Activated naive CD4-positive, alpha-beta T cell treated with Interleukin-2 at 50 U/mL for 16 hours (primary cell): ENCODE data around the gene THRB.

Experiments used
- DNase-seq: peaks from one replicate; pipeline ENCODE4 v3.0.0-alpha.2; 2020

THRB gene

DNA sequence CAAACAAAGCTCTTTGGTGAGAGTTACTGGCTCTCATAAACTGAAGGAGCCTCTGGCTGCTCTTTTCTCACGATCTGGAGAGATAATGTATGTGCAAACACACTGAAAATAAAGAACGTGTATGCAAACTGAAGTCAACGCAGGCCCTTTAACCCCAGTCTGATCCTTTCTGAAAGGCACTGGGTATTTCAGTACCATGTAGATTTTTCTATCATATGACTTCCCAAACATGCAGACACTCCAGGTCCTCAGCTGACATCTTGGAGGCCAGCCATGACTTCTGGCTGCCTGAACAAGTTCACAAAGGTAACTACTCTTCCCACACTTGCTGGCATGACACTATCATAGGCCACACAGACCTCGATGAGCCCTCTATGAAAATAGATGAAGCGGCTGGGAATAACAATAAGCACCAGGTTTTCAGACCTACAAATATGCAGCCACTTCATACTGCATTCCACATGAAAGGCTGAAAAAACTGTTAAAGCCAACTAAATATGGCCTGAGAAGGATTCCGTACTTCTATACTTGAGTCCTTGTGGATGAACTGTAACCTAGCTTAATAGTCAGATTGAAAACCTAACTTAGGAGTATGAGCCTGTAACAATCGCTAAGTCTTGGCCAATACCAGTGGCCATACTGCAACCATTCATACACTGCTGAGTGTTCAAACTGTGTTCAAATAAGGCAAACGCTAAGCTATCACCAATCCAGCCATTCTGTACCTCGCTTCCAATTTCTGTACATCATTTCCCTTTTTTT, 121.3 kb downstream of the THRB start:
- DNase-seq: no peak

DNA sequence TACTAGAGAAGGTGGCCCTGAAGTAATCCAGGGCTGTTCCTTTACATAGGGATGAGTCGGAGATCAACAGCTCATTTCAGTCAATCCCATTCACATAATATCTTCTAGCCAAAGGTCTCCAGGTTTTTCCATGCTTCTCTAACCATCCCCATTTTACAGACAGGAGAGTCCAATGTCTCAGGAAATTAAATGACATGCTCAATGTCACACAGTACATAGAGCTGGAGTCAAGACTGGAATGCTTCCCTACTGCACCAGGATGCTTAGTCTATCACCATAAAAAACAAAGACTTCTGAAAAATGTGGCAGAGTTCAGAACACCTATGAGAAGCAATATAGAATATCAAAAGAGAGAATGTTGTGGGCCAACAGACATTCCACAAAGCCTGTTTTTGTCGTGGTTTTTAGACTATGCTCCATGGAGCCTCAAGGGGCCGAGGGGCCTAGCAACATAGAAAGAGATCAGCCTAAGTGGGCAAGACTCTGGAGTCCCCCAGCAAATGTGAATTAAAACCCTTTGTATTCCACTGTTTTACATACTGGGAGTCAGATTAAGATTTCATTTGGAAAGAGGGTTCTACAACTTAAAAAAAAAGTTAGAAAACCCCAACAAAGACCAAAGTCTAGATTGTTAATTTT, 122.0 kb downstream of the THRB start:
- DNase-seq: no peak

DNA sequence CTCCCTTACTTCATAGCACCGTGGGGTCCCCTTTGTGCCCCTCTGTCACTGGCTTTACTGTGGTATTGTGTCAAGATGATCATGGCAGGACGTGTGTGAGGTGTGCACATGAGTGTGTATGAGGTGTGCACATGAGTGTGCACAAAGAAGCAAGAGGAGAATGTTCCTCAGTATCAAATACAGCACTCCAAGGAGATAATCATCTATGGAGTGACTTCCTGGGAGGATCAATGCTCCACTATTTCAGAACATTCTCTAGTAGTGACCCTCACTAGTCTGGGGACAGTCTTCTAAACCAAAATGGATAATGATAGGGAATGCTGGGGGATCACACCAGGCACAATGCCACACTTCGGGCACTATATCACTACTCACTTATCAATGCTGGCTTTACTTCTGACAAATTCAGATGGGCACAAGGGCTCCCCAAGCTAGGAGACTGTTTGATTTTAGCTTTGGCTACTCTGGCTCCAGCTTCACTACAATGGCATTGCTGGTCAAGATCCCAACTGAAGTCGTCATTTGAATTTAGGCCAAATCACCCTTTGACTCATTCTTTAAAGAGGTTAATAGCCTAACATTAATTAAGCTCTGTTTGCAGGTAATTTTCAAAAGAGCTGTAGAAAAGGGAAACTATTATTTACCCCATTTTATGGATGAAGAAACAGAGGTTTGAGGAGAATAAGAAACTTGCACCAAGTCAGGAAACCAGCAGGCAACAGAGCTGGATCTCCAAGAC, 124.1 kb downstream of the THRB start:
- DNase-seq: no peak

DNA sequence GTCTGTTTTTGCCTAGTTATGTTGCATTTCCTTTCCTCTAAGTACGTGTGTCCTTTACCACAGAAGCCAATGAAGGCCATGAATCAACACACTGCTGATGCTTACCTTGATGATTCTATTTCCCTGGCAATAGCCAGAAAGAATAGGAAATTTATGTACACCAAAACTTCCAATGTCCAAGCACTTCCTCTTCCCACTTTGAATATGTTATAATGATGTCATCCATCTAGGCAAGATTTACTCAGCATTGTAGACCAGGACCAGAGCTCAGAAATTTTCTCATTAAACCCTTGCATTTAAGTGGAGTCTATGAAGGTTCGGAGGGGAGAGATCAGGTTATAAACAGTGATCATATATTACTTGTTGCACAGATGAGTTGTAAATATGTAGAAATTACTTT, 126.0 kb downstream of the THRB start:
- no peak for DNase-seq

DNA sequence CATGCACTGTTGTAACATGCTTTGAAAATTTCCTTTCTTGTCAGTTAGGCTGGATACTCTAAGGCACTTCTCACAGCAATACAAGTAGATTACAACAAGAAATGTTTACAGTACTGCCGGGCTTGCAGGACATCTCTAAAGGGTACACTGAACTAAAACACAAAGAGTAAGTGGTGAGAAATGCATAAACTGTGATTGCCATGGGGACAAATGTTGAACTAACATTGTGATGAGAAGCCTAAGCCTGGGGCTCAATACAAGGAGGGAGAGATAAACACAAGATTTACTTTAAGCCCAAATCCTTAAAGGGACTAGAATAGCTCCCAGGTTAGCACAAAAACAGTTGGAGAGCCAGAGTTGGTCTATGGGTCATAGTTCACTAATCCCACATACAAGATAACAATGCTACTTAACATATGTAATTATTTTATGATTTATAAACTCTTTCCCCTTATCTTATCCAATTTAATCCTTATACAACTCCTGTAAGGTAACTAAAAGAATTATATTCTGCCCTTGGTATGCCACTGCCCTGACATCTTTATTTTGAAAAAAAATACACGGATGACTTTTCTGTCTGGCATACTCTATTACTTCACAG, 126.9 kb downstream of the THRB start:
- DNase-seq: no peak

DNA sequence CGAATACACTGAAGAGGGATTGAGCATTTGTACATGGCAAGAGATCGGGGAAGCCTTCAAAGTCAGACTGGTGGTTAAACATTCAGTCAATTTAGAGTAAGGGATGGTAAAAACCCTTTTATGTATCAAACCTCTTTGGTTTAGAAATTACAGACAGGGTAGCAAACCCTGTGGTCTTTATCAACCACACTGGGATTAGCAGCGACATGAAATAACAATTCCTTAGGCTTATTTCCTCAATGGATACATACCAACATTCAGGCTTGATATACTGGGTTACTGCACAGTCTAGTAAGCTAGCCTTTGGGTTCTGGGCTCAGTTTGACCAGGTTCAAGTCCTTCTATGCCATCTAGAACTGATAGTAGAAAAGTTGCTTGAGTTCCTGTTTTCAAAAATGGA, 127.4 kb downstream of the THRB start:
- DNase-seq: no peak

DNA sequence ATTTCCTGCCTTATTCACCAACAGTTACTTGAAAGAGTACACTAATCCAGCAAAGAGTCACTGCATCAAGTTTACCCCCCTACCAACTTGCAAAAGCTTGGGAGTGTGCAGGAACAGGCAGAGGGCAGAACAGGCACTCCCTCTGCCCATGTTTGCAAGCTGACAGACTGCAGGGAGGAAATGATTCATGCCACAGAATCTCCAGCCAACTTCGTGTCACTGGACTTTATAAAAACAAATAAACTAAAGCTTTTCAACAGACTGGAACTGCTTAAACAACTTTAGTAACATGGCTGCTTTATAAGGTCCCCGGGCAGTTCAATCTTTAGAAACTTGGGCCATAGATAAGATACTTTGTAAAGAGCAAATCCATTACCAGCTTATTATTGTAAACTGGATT, 129.5 kb downstream of the THRB start:
- DNase-seq: no peak

DNA sequence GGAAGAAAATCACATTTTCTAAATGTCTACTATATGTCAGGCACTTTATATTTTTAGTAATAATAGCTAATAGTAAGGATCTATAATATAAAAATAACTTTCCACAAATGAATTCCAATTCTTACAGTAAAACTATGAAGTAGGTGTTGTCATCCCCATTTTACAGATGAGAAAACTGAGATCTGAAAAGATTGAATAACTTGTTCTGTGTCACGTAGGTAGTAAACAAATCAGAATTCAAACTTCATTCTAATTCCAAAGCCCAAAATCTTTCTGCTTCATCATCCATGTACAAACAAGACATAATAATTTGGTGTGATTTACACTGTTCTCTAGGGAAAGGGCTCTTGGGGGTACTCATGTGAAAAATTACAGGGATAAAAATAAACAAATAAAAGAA, 130.3 kb downstream of the THRB start:
- DNase-seq: no peak

DNA sequence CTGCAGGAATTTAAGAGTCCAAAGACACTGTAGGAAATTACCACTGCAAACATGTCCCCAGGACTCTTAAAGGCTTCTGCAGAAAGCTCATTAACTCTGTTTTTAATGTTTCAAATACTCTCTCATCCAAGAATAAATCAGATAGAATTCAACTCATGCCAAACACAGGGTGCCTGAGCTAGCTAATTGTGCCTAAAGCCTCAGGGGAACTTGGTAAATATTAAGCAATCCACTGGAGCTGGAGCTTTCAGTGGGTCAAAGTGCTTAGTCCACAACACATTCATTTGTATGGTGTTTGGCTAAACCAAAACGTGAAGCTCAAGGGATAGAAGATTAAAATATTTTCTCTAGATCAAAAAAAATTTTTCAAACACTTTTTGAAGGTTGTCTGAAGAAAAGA, 131.4 kb downstream of the THRB start:
- DNase-seq: no peak

DNA sequence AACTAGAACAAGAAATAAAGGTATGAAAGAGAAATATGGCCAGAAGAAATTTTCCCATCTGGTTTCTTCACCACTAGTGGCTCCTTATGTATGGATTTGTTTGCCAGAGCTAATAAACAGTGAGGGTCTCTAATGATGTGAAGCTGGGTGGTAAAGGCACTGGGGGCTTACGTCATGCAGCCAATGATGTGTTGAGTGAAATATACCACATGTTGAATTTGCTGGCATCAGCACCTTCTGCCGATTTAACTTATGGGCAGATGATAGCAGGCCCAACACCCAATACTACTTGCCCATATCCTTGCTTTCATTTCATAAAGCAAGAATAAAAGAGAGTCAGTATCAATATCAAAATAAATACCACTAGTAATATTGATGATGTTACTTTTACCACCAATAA, 133.0 kb downstream of the THRB start:
- DNase-seq: no peak

DNA sequence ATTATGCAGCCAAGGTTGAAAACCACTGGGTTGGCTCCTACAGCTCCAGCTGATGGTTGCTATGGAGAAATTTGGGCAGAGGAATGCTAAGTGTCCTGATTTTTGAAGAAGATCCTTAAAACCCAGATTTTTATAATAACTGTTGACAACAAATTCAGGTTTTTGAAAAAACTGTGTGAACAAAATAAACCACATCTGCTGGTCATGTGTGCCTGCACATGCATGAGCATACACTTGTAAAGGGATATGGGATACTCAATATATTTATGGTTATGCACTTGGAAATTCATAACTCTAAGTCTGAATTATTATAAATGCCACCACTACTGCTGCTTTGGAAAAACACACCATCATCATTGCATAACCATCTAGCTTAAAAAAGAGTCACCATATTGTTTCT, 133.7 kb downstream of the THRB start:
- DNase-seq: no peak

DNA sequence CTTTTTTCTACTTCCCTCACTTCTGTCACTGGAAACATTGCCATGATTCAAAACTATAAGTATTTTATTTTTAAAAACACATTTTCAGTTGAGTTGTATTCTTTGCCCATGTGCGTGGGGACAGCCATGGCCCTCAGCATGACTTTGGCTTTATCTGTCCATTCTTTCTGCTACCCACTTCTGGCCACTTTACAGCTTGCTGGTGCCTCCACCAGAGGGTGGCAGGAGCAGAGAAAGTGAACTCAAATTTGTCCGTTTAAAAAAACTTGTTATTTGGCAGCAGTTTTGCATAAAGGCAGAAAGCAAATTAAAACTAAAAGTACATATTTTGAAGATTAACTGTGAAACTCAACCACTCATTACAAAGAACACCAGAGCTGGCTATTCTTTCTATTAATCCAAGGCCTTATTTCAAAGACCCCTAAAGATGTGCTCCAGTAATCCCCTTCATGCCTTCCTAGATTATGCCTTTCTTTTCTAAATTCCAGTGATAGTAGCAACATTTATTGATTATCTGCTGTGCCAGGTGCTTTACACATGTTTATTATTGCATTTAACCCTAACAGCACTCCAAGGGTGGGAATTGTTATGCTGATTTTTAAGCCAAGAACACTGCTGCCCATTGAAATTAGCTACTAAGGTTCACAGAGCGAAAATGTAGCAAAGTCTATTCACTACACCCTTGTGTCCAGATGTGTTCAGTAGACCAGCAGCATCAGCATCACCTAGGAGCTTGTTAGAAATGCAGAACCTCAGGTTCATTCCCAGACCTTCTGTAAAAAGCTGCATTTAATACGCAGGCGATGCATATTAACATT, 134.8 kb downstream of the THRB start:
- DNase-seq: no peak

DNA sequence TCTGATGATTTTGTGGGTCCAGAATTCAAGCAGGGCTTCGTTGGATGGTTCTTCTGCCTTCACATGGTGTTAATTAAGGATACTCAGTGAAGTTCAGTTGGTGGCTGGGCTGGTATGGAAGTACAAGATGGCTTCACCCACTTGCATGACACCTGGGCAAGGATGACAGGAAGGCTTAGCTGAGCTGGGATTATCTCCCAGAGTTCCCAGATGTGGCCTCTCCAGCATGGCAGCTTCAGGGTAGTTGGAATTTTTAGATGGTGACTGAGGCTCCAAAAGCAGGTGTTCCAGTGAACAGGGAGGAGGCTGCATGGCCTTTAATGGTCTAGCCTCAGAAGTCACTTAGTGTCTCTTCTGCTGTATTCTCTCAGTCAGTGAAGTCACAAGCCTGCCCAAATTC, 135.5 kb downstream of the THRB start:
- no peak for DNase-seq

DNA sequence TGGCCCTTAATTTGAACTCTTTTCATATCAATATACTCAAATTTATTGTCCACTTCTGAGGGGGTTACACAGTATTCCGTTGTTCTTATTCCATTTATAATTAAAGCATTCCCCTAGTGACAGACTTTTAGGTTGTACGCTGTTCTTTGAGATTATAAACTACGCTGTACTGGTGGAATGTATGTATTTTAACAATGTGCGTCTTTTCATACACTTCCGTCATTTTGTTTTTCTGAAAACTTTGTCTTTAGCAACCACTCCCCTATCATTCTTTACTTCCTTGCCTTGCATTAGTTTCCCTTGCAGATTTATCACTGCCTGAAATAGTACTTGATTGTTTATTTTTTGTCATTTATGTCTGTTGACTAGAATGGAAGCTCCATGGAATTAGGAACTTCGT, 137.0 kb downstream of the THRB start:
- DNase-seq: no peak

DNA sequence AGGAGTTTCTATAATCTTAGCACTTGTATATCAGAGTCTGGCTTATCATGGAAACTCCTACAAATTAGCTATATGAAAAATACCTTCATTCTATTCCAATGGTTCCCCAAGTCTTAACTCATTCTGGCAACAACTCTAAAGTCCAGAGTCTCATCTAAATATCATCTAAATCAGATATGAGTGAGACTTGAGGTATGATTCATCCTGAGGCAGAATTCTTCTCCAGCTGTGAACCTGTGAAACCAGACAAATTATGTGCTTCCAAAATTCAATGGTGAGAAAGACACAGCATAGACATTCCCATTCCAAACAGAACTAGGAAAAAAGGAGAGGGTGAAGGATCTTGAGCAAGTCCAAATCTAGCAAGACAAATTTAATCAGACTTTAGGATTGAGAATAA, 138.8 kb downstream of the THRB start:
- no peak for DNase-seq

DNA sequence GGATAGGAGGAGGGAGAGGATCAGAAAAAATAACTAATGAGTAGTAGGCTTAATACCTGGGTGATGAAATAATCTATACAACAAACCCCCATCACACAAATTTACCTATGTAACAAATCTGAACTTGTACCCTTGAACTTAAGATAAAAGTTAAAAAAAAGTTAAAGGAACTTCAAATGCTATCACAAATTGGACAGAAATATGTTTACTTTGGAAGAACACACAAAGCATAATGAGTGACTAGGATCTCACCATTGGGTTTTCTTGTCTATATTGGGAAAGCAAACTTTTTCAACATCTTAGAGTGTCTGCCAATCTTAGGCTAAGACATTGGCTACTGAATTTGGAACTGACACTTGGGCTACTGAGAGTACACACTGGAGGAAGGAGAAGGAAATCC, 140.4 kb downstream of the THRB start:
- DNase-seq: no peak

DNA sequence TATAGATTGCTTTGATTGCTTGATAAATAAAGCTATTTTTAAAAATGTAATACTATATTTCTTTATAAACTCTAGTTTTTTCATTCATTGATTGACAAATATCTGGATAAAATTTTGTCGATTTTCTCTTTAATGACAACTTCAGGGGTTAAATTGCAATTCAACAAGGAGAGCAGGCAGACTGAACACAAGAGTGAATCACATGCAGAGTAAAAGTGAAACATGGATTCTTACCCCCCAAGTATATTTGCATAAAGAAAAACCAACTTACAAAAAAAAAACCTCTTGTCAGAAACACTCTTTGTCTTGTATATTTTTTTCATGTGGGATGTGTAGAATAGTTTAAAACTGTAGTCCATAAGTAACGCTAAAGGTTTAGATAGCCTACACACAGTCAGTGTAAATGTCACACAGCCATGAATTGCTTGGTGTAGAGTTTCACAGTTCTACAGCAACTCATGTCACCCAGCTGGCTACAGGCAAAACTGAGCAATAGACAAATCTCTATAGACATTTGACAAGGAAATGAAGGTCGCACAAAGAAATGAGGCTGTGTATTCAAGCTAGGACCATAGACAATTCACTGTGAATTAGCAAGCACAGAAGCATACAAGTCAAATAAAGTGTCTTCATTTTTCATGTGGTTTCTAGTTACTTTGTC, 141.6 kb downstream of the THRB start:
- DNase-seq: no peak

DNA sequence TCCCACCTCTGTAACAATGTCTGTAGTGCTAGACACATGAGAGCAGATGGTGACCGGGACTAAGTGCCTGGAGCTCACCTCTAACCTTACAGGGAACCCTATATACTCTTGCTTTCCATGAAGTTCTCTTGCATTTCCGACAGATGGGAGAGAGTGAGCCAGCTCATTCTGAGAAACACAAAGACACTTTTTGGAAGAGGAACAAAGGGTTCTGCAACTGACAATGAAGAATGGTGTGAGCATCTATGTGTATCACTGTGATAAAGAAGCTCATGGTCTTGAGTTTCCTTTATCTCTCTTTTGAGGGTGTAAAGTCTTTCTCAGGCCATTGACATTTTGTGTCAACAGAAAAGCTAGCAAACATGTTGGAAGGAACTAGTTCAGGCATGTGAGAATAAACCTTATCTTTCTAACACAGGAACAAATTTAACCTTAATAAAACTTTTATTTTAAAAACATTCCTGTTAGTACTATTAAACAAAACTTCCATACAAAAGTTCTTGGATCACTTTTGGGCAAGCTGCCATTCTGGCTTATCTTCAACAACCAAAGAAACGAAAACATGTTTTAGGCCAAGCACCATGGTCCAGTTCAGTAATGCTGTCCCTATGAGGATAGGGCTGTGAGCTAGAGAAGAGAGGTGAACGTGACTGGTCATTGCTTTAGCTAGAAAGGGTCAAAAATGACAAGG, 142.7 kb downstream of the THRB start:
- DNase-seq: no peak

DNA sequence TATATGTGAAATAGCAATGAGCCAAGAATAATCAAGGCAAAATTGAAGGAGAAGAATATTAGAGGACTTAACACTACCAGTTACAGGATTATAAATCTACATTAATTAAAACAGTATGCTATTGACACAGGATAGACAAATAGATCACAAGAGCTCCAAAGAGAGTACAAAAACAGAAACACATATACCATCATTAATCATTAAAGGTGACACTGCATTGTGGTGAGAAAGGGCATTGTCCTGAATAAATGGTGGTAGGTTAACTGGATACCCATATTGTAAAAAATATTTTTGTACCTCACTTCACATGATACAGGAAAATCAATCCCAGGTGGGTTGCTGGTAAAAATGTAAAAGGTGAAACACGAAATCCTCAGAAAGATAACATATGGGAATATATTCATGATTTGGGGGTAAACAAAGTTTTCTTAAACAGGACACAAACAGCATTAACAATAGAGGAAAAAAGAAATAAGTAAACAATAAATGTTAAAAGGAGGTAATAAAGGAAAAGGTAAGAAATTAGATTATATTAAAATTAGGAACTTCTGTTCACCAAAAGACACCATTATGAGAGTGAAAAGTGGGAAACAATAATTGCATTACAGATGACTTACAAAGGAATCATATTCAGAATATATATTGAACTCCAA, 145.2 kb downstream of the THRB start:
- no peak for DNase-seq

DNA sequence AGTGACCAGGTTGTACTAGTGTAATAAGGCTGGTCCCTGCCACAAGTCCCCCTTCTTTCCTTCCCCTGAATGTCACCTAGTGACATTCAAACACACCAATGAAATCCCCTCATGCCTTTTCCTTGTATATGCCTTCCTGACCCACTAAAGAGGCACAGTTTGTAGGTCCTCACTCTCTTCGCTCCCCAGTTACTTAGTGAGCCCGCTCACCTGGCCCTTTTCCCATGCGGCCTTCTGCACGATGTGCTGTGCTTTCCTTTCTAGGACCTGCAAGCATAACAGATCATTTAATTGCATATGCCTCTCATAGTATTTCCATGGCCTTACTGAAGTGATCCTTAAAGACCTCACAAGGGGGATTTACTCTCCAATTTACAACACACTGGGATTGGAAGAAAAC, 146.3 kb downstream of the THRB start:
- DNase-seq: no peak

DNA sequence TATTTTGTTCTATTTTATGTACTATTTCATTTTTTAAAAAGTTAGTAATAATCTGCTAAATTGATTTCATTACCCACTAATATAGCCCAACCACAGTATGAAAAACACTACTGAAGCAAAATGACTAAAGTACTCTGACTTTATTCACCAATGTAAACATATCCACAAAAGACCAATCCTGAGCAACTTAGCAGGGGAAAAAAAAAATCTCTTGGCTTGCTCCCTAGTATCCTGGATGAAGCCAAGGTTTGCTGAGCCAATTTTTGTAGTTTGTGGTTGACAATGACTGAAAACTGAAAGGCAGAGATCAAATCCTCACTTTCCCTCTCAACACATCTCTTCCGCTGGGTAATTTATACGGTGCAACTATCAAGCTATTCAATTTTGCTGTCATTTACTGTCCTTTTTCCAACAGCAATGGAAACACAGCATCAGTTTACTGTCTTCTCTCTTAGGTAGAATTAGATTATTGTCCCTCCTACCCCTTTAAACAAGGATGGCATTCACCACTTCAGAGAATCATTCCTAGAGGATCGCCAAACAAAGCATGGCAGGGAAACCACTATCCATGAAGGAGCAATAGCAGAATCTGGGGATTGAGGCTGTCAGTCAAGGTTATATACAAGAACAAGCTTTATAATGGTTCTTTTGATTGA, 149.7 kb downstream of the THRB start:
- no peak for DNase-seq
